Activated CD8-positive, alpha-beta memory T cell treated with anti-CD3 and anti-CD28 coated beads for 36 hours (primary cell): Measurements from ENCODE around the gene AADAT. TPM values are rescaled to one million over a fixed set of nuclear protein-coding genes. Genes with fewer than 3 reads are reported as not detected.
"Not testable (repeated sequence)": the region's sequence is repeated elsewhere in the genome, so short reads cannot be mapped to it uniquely, and the experiment has no call there.

ENCODE experiments used
- CTCF ChIA-PET: fragments of 350-600 bp; sonication (Branson Sonifier 250); formaldehyde crosslinking; loops from one replicate; lab custom pipeline; 2021; ENCODE audit warnings: antibody characterized with exemption; lab: Charles Lee
- POLR2A ChIA-PET: fragments of 350-600 bp; sonication (Branson Sonifier 250); formaldehyde crosslinking; loops from one replicate; lab custom pipeline; 2021; ENCODE audit warnings: antibody characterized with exemption; lab: Charles Lee
- total RNA-seq, 2 experiments: library from RNA; stranded (reverse); gene quantifications; one replicate each; pipeline ENCODE4 v1.2.3, GENCODE V29; 2021

Gene AADAT
- total RNA-seq, 2 experiments from 2014 or later, result 0.19 TPM; not detected in 1

GRCh38 chr4:170091069-170091696 lies 1.4 kb upstream of the AADAT start:
- POLR2A ChIA-PET, result no interaction called here
- CTCF ChIA-PET, result no interaction called here

- ChIA-PET CTCF (no interaction called here), POLR2A (no interaction called here)
Measured at GRCh38 chr4:170090352-170091052, 746 bp upstream of the AADAT start.

- CTCF ChIA-PET, result no interaction called here
- POLR2A ChIA-PET, result no interaction called here
Measured at GRCh38 chr4:170089274-170089667, 485 bp downstream of the AADAT start.

GRCh38 chr4:170088716-170089115 lies 1.0 kb downstream of the AADAT start:
- ChIA-PET CTCF (no interaction called here), POLR2A (no interaction called here)

GRCh38 chr4:170087163-170087700 lies 2.5 kb downstream of the AADAT start:
- CTCF ChIA-PET, result no interaction called here
- POLR2A ChIA-PET, result no interaction called here

GRCh38 chr4:170083541-170083940 lies 6.2 kb downstream of the AADAT start:
- POLR2A ChIA-PET, result no interaction called here
- CTCF ChIA-PET, result no interaction called here

GRCh38 chr4:170080496-170080895 lies 9.3 kb downstream of the AADAT start:
- POLR2A ChIA-PET, result no interaction called here
- CTCF ChIA-PET, result no interaction called here

GRCh38 chr4:170079981-170080380 lies 9.8 kb downstream of the AADAT start:
- ChIA-PET POLR2A (no interaction called here), CTCF (no interaction called here)

- POLR2A ChIA-PET, result no interaction called here
- CTCF ChIA-PET, result no interaction called here
Measured at GRCh38 chr4:170071196-170071595, 18.6 kb downstream of the AADAT start.

- POLR2A ChIA-PET, result no interaction called here
- CTCF ChIA-PET, result no interaction called here
Measured at GRCh38 chr4:170068438-170069128, 21.2 kb downstream of the AADAT start.

GRCh38 chr4:170059421-170059820 lies 30.3 kb downstream of the AADAT start:
- POLR2A ChIA-PET, result no interaction called here
- CTCF ChIA-PET, result no interaction called here

GRCh38 chr4:170058826-170059225 lies 30.9 kb downstream of the AADAT start:
- ChIA-PET POLR2A (no interaction called here), CTCF (no interaction called here)

GRCh38 chr4:170057866-170058265 lies 31.9 kb downstream of the AADAT start:
- CTCF ChIA-PET, result no interaction called here
- POLR2A ChIA-PET, result no interaction called here

- POLR2A ChIA-PET, result no interaction called here
- CTCF ChIA-PET, result no interaction called here
Measured at GRCh38 chr4:170052919-170053318, 36.8 kb downstream of the AADAT start.

GRCh38 chr4:170051402-170051801 lies 38.4 kb downstream of the AADAT start:
- CTCF ChIA-PET, result no interaction called here
- POLR2A ChIA-PET, result no interaction called here

- ChIA-PET CTCF (no interaction called here), POLR2A (no interaction called here)
Measured at GRCh38 chr4:170049766-170050165, 40.0 kb downstream of the AADAT start.

GRCh38 chr4:170047771-170048354 lies 41.9 kb downstream of the AADAT start:
- ChIA-PET POLR2A (no interaction called here), CTCF (interaction anchor here (0.6 to 1.8 kb wide), 3 partner anchors 23 to 238 kb away, joined by 3 to 7 read pairs (median 4); no protein-coding TSS in a partner anchor)

- POLR2A ChIA-PET, CTCF ChIA-PET: not testable (repeated sequence)
Measured at GRCh38 chr4:170046156-170046555, 43.6 kb downstream of the AADAT start.

GRCh38 chr4:170040031-170040680 lies 49.6 kb downstream of the AADAT start:
- POLR2A ChIA-PET, result no interaction called here

GRCh38 chr4:170038769-170039168 lies 51.0 kb downstream of the AADAT start:
- POLR2A ChIA-PET, result no interaction called here
- CTCF ChIA-PET, result no interaction called here

More at GRCh38 chr4:170040031-170040680, 49.6 kb downstream of the AADAT start:
- CTCF ChIA-PET, result no interaction called here
